GM18502 (cell line): ENCODE results near the gene SPATS2L.
A peak's percentile ranks its signal among the peaks of the same experiment; 100 is the strongest.

Source experiments
- ATAC-seq: cut with Tn5 transposase; IDR thresholded peaks from one replicate; pipeline ENCODE4 v1.9.1; 2021; ENCODE audit warnings: mild to moderate bottlenecking; ENCODE audit not compliant: unreplicated experiment, poor library complexity

The SPATS2L gene

GRCh38 chr2:200454927-200455801 lies 148.7 kb downstream of the SPATS2L start:
- peak; percentile 88 for ATAC-seq

- peak; percentile 57 for ATAC-seq
These were observed 149.5 kb downstream of the SPATS2L start for GRCh38 chr2:200455958-200456421.

- no peak for ATAC-seq
These were observed 150.1 kb downstream of the SPATS2L start for GRCh38 chr2:200456567-200456966.

GRCh38 chr2:200459101-200459500 lies 152.6 kb downstream of the SPATS2L start:
- ATAC-seq: no peak

GRCh38 chr2:200461846-200462710 lies 155.6 kb downstream of the SPATS2L start:
- ATAC-seq: no peak

GRCh38 chr2:200463452-200463851 lies 157.0 kb downstream of the SPATS2L start:
- ATAC-seq: no peak

GRCh38 chr2:200466425-200467418 lies 160.2 kb downstream of the SPATS2L start:
- no peak for ATAC-seq

GRCh38 chr2:200467806-200468681 lies 161.6 kb downstream of the SPATS2L start:
- no peak for ATAC-seq

- ATAC-seq: no peak
These were observed 163.3 kb downstream of the SPATS2L start for GRCh38 chr2:200469708-200470211.

- no peak for ATAC-seq
These were observed 163.7 kb downstream of the SPATS2L start for GRCh38 chr2:200470230-200470629.

- ATAC-seq: peak; percentile 84
These were observed 164.9 kb downstream of the SPATS2L start for GRCh38 chr2:200471324-200471848.

GRCh38 chr2:200471928-200472645 lies 165.6 kb downstream of the SPATS2L start:
- peak; percentile 35 for ATAC-seq

GRCh38 chr2:200472853-200473464 lies 166.5 kb downstream of the SPATS2L start:
- ATAC-seq: no peak

- no peak for ATAC-seq
These were observed 169.3 kb downstream of the SPATS2L start for GRCh38 chr2:200475795-200476194.

GRCh38 chr2:200476836-200477235 lies 170.3 kb downstream of the SPATS2L start:
- ATAC-seq: no peak

GRCh38 chr2:200477667-200478131 lies 171.2 kb downstream of the SPATS2L start:
- ATAC-seq: no peak

GRCh38 chr2:200479692-200480265 lies 173.3 kb downstream of the SPATS2L start:
- no peak for ATAC-seq
